Neural crest cell (in vitro differentiated cells): ENCODE data around the gene WDR38. TPM values are rescaled to one million over a fixed set of nuclear protein-coding genes. Genes with fewer than 3 reads are reported as not detected.
"Not testable (repeated sequence)": the region's sequence is repeated elsewhere in the genome, so short reads cannot be mapped to it uniquely, and the experiment has no call there.

Experiments used
- DNase-seq: peaks from one replicate; pipeline ENCODE4 v3.0.0; 2021; ENCODE audit warnings: low read depth, mixed read lengths, low spot score
- H3K27ac Mint-ChIP-seq: one replicate; pipeline ENCODE4 v1.8.0; 2021; ENCODE audit warnings: mild to moderate bottlenecking, mixed read lengths; ENCODE audit not compliant: unreplicated experiment
- H3K27me3 Mint-ChIP-seq: 2 replicates; pipeline ENCODE4 v1.8.0; 2021; ENCODE audit warnings: low read depth, mild to moderate bottlenecking, mixed read lengths
- H3K36me3 Mint-ChIP-seq: 2 replicates; pipeline ENCODE4 v1.8.0; 2021; ENCODE audit warnings: low read depth, mild to moderate bottlenecking, mixed read lengths
- H3K4me1 Mint-ChIP-seq: 2 replicates; pipeline ENCODE4 v1.8.0; 2021; ENCODE audit warnings: mixed read lengths
- H3K4me3 Mint-ChIP-seq: one replicate; pipeline ENCODE4 v1.8.0; 2021; ENCODE audit warnings: mild to moderate bottlenecking, mixed read lengths
- H3K9me3 Mint-ChIP-seq: 2 replicates; pipeline ENCODE4 v1.8.0; 2021; ENCODE audit warnings: mixed read lengths
- CTCF ChIP-seq: fragments of 200-600 bp; sonication (generic); conservative IDR thresholded peaks from 2 replicates; pipeline ENCODE4 v1.5.0; 2021; ENCODE audit warnings: antibody characterized with exemption, mild to moderate bottlenecking
- total RNA-seq: library from RNA; stranded (reverse); gene quantifications from 2 replicates; pipeline ENCODE4 v1.2.1, GENCODE V29; 2021

Gene WDR38
- total RNA-seq, 1 donor from 2014 or later = not detected

GRCh38 chr9:124839612-124840299, 13.5 kb upstream of the WDR38 start:
- peak; percentile 56 for TF ChIP-seq CTCF
- no peak overlapping the region for H3K4me3 Mint-ChIP-seq
- peaks cover 2% of the 10 kb centered on the region for H3K36me3 Mint-ChIP-seq
- H3K4me1 Mint-ChIP-seq = peaks cover 3% of the 10 kb centered on the region
- H3K27ac Mint-ChIP-seq = no peak overlapping the region
- H3K9me3 Mint-ChIP-seq = no peaks in the 10 kb centered on the region
- H3K27me3 Mint-ChIP-seq = no peaks in the 10 kb centered on the region
- DNase-seq = no peak

- peak; percentile 50 for TF ChIP-seq CTCF
- H3K4me3 Mint-ChIP-seq = no peak overlapping the region
- no peaks in the 10 kb centered on the region for H3K27me3 Mint-ChIP-seq
- H3K27ac Mint-ChIP-seq = no peak overlapping the region
- H3K4me1 Mint-ChIP-seq = peaks cover 3% of the 10 kb centered on the region
- H3K36me3 Mint-ChIP-seq = peaks cover 2% of the 10 kb centered on the region
- no peak for DNase-seq
- no peaks in the 10 kb centered on the region for H3K9me3 Mint-ChIP-seq
Observed at GRCh38 chr9:124840300-124840833, 12.9 kb upstream of the WDR38 start.

- Mint-ChIP-seq H3K36me3 (peaks cover 2% of the 10 kb centered on the region), H3K9me3 (no peaks in the 10 kb centered on the region), H3K4me3 (no peak overlapping the region), H3K27me3 (no peaks in the 10 kb centered on the region), H3K27ac (peak overlapping the region; percentile 90), H3K4me1 (peaks cover 3% of the 10 kb centered on the region)
- no peak for TF ChIP-seq CTCF
- no peak for DNase-seq
Observed at GRCh38 chr9:124841075-124841821, 12.0 kb upstream of the WDR38 start.

- H3K9me3 Mint-ChIP-seq = no peaks in the 10 kb centered on the region
- no peak for DNase-seq
- no peaks in the 10 kb centered on the region for H3K4me1 Mint-ChIP-seq
- no peak overlapping the region for H3K4me3 Mint-ChIP-seq
- H3K36me3 Mint-ChIP-seq = no peaks in the 10 kb centered on the region
- H3K27ac Mint-ChIP-seq = no peak overlapping the region
- no peak for TF ChIP-seq CTCF
- no peaks in the 10 kb centered on the region for H3K27me3 Mint-ChIP-seq
Observed at GRCh38 chr9:124843456-124844034, 9.7 kb upstream of the WDR38 start.

- no peak for DNase-seq
- H3K4me1 Mint-ChIP-seq = no peaks in the 10 kb centered on the region
- no peak overlapping the region for H3K4me3 Mint-ChIP-seq
- no peaks in the 10 kb centered on the region for H3K9me3 Mint-ChIP-seq
- no peaks in the 10 kb centered on the region for H3K27me3 Mint-ChIP-seq
- no peaks in the 10 kb centered on the region for H3K36me3 Mint-ChIP-seq
- no peak for TF ChIP-seq CTCF
- no peak overlapping the region for H3K27ac Mint-ChIP-seq
Observed at GRCh38 chr9:124844291-124844690, 9.0 kb upstream of the WDR38 start.

- not testable (repeated sequence) for H3K4me1 Mint-ChIP-seq, H3K9me3 Mint-ChIP-seq, DNase-seq, H3K27ac Mint-ChIP-seq, H3K27me3 Mint-ChIP-seq, H3K4me3 Mint-ChIP-seq, H3K36me3 Mint-ChIP-seq
Observed at GRCh38 chr9:124846467-124846866, 6.8 kb upstream of the WDR38 start.
